Measurements from ENCODE around the gene EYA2.

- no peak for TF ChIP-seq POLR2A (IDR thresholded peaks at IDR 0.05)
- no peak for TF ChIP-seq CTCF (IDR thresholded peaks at IDR 0.05)
These were observed 59.0 kb downstream of the EYA2 start for GRCh38 chr20:46953596-46953995.
